ENCODE results near the gene PRSS37. TPM values are rescaled to one million over a fixed set of nuclear protein-coding genes. Genes with fewer than 3 reads are reported as not detected.

Gene PRSS37
- total RNA-seq, 1 experiment from 2014 or later, result not detected

GRCh38 chr7:141875453-141875852 lies 34.2 kb upstream of the PRSS37 start:
- Histone ChIP-seq H3K9me3 (ENCODE audit: control insufficient read depth in 1 of 2, insufficient read depth in 1 of 2, low read depth in 1 of 2, low read length in 2 of 2) (no peaks in the 10 kb centered on the region), H3K27me3 (ENCODE audit: insufficient read depth, low read length) (no peaks in the 10 kb centered on the region), H3K9ac (ENCODE audit: low read length) (no peak overlapping the region), H3K4me3 (replicated peaks in 1 of 2; ENCODE audit: low read depth in 1 of 2, low read length in 2 of 2) (no peak overlapping the region), H3K4me2 (ENCODE audit: low read length) (no peak overlapping the region), H3K9me2 (ENCODE audit: insufficient read depth) (no peaks in the 10 kb centered on the region), H3K27ac (ENCODE audit: low read depth, low read length) (no peak overlapping the region), H2AFZ (ENCODE audit: low read depth, low read length, poor library complexity, severe bottlenecking) (no peak overlapping the region), H4K20me1 (ENCODE audit: insufficient read depth) (no peaks in the 10 kb centered on the region), H3K4me1 (ENCODE audit: control insufficient read depth in 1 of 2, insufficient read depth in 2 of 2, low read length in 2 of 2) (no peaks in the 10 kb centered on the region), H3K79me2 (ENCODE audit: insufficient read depth, low read length) (no peaks in the 10 kb centered on the region), H3K36me3 (ENCODE audit: control insufficient read depth in 1 of 2, insufficient read depth in 2 of 2, low read length in 2 of 2) (no peaks in the 10 kb centered on the region)
- ChIA-PET CTCF (no interaction called here), RAD21 (ENCODE audit: low non-redundant PET in 1 of 2, low total read pairs in 2 of 2, uncharacterized antibody in 2 of 2, unreplicated experiment in 2 of 2) (no interaction called here), POLR2A (no interaction called here)
- BruUV-seq (replicated peaks), result no TSS peak
- DNase-seq (ENCODE audit: low read depth, low spot score), result no peak
- intact Hi-C loops (cut with micrococcal nuclease), result no loop called here
- no peak for ATAC-seq
- TF ChIP-seq FOSL1 (IDR thresholded peaks at IDR 0.05; ENCODE audit: low read depth), result no peak
- no peak for TF ChIP-seq CTCF (IDR thresholded peaks at IDR 0.05 in 2 of 3, conservative IDR thresholded peaks at IDR 0.05 in 1 of 3; ENCODE audit: borderline replicate concordance in 1 of 3, insufficient read depth in 1 of 3, low read depth in 2 of 3, low read length in 2 of 3)
- no peak for TF ChIP-seq SP1 (IDR thresholded peaks at IDR 0.05; ENCODE audit: low read depth)
- TF ChIP-seq EZH2phosphoT487 (IDR thresholded peaks at IDR 0.05; ENCODE audit: borderline replicate concordance), result no peak
- TF ChIP-seq MAX (IDR thresholded peaks at IDR 0.05), result no peak
- TF ChIP-seq SIN3A (IDR thresholded peaks at IDR 0.05; ENCODE audit: low read depth), result no peak
- TF ChIP-seq EZH2 (IDR thresholded peaks at IDR 0.05), result no peak
- no peak for TF ChIP-seq EGR1 (IDR thresholded peaks at IDR 0.05; ENCODE audit: low read depth)
- no peak for TF ChIP-seq ZBTB33 (IDR thresholded peaks at IDR 0.05; ENCODE audit: extremely low read depth, insufficient replicate concordance, low read length)
- TF ChIP-seq ELF1 (IDR thresholded peaks at IDR 0.05; ENCODE audit: borderline replicate concordance, low read depth), result no peak

Measured in HCT116 (cell line).